MM.1S (cell line): Measurements from ENCODE around the gene RARRES2.
A peak's percentile ranks its signal among the peaks of the same experiment; 100 is the strongest.

ENCODE experiments used
- DNase-seq: peaks from one replicate; pipeline ENCODE4 v3.0.0-alpha.2; 2015
- H2AFZ ChIP-seq: fragments of 300-600 bp; sonication (generic); 2 replicates; pipeline ENCODE4 v1.6.0; 2016; ENCODE audit warnings: antibody characterized with exemption, low read length
- H3F3A ChIP-seq: fragments of 300-600 bp; sonication (generic); 2 replicates; pipeline ENCODE4 v1.6.1; 2016; ENCODE audit warnings: mild to moderate bottlenecking, antibody characterized with exemption, low read length, moderate library complexity, mixed read lengths; ENCODE audit not compliant: insufficient read depth
- H3K27ac ChIP-seq: fragments of 300-600 bp; sonication (generic); 2 replicates; pipeline ENCODE4 v1.5.1; 2016; ENCODE audit warnings: mild to moderate bottlenecking, low read length
- H3K27me3 ChIP-seq: fragments of 300-600 bp; sonication (generic); replicated peaks from 2 replicates; pipeline ENCODE4 v1.6.0; 2016; ENCODE audit warnings: low read length; ENCODE audit not compliant: insufficient read depth
- H3K36me3 ChIP-seq: fragments of 300-600 bp; sonication (generic); replicated peaks from 2 replicates; pipeline ENCODE4 v1.6.1; 2016; ENCODE audit warnings: mild to moderate bottlenecking, low read length, mixed read lengths; ENCODE audit not compliant: insufficient read depth
- H3K4me1 ChIP-seq: fragments of 300-600 bp; sonication (generic); 2 replicates; pipeline ENCODE4 v1.6.1; 2016; ENCODE audit warnings: low read length, mixed read lengths
- H3K4me2 ChIP-seq: fragments of 300-600 bp; sonication (generic); 2 replicates; pipeline ENCODE4 v1.6.0; 2016; ENCODE audit warnings: low read depth, low read length
- H3K4me3 ChIP-seq: fragments of 300-600 bp; sonication (generic); 2 replicates; pipeline ENCODE4 v1.5.1; 2016; ENCODE audit warnings: low read length, mixed read lengths
- H3K79me2 ChIP-seq: fragments of 300-600 bp; sonication (generic); 2 replicates; pipeline ENCODE4 v1.6.1; 2016; ENCODE audit warnings: mixed run types, low read length, mixed read lengths
- H3K9ac ChIP-seq: fragments of 300-600 bp; sonication (generic); 2 replicates; pipeline ENCODE4 v1.6.1; 2016; ENCODE audit warnings: low read length, mixed read lengths
- H3K9me2 ChIP-seq: fragments of 300-600 bp; sonication (generic); replicated peaks from 2 replicates; pipeline ENCODE4 v1.6.1; 2016; ENCODE audit warnings: mild to moderate bottlenecking, low read length, mixed read lengths; ENCODE audit not compliant: insufficient read depth
- H3K9me3 ChIP-seq: fragments of 300-600 bp; sonication (generic); replicated peaks from 2 replicates; pipeline ENCODE4 v1.6.1; 2016; ENCODE audit warnings: mild to moderate bottlenecking, low read length, mixed read lengths; ENCODE audit not compliant: insufficient read depth
- H4K20me1 ChIP-seq: fragments of 300-600 bp; sonication (generic); 2 replicates; pipeline ENCODE4 v1.6.1; 2016; ENCODE audit warnings: mild to moderate bottlenecking, low read length, moderate library complexity, mixed read lengths; ENCODE audit not compliant: insufficient read depth
- EZH2 ChIP-seq: fragments of 300-600 bp; sonication (generic); optimal IDR thresholded peaks from 2 replicates; pipeline ENCODE3; 2017; ENCODE audit warnings: low read depth, mild to moderate bottlenecking, antibody characterized with exemption, low read length, mixed read lengths
- EZH2phosphoT487 ChIP-seq: fragments of 300-600 bp; sonication (generic); IDR thresholded peaks from 2 replicates; pipeline ENCODE4 v1.6.1; 2018; ENCODE audit warnings: antibody characterized with exemption, low read length
- TF ChIP-seq, protein P1 (sequence below): fragments of 300-600 bp; sonication (generic); IDR thresholded peaks from 2 replicates; pipeline ENCODE4 v1.5.1; 2016; ENCODE audit warnings: antibody characterized with exemption, low read length, mixed read lengths

RARRES2 gene

DNA sequence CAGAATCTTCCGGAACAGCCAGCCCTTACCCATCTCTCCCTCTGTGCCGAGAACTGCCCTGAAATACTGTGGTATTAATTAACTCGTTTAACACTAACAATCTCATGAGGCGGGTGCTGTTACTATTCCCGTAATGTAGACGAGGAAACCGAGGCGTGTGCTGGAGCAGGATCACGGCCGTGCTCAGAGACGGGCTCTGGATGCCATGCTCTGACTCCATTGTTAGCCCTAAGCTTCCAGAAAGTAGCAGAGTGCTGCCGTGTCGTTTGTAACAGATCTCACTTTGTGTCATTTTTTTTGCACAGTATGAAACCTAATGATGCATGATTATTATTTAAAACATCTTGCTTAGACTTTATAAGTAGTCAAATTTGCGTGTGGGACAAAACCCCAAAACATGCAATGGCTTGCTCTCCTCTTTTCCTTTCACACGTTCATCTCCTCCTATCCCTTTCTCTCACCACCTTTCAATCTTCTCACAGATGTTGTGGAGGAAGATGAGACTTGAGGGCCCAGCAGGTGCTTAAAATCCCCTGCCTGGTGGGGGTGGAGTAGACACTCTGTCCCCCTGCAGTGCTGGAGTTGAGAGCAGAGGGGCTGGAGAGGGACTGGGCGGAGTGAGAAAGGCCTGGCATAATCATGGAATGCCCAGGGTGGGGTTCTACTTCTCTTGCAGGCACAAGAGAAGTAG lies 17.6 kb downstream of the RARRES2 start:
- Histone ChIP-seq H3K9ac (peak overlapping the region; percentile 88), H3K4me2 (peak overlapping the region; percentile 80), H3K27me3 (no peaks in the 10 kb centered on the region), H3K79me2 (peaks cover 43% of the 10 kb centered on the region), H3K27ac (peak overlapping the region; percentile 57; the same call in 1 of the 2 replicates), H2AFZ (peak overlapping the region; percentile 64), H3K4me3 (peak overlapping the region; percentile 78), H3K36me3 (no peaks in the 10 kb centered on the region), H3K9me3 (no peaks in the 10 kb centered on the region), H3K4me1 (peaks cover 30% of the 10 kb centered on the region), H3F3A (peaks cover 14% of the 10 kb centered on the region), H3K9me2 (no peaks in the 10 kb centered on the region), H4K20me1 (no peaks in the 10 kb centered on the region)
- TF ChIP-seq, protein P1, sequence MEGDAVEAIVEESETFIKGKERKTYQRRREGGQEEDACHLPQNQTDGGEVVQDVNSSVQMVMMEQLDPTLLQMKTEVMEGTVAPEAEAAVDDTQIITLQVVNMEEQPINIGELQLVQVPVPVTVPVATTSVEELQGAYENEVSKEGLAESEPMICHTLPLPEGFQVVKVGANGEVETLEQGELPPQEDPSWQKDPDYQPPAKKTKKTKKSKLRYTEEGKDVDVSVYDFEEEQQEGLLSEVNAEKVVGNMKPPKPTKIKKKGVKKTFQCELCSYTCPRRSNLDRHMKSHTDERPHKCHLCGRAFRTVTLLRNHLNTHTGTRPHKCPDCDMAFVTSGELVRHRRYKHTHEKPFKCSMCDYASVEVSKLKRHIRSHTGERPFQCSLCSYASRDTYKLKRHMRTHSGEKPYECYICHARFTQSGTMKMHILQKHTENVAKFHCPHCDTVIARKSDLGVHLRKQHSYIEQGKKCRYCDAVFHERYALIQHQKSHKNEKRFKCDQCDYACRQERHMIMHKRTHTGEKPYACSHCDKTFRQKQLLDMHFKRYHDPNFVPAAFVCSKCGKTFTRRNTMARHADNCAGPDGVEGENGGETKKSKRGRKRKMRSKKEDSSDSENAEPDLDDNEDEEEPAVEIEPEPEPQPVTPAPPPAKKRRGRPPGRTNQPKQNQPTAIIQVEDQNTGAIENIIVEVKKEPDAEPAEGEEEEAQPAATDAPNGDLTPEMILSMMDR = no peak
- no peak for TF ChIP-seq EZH2
- no peak for TF ChIP-seq EZH2phosphoT487
- DNase-seq = peak; percentile 14

DNA sequence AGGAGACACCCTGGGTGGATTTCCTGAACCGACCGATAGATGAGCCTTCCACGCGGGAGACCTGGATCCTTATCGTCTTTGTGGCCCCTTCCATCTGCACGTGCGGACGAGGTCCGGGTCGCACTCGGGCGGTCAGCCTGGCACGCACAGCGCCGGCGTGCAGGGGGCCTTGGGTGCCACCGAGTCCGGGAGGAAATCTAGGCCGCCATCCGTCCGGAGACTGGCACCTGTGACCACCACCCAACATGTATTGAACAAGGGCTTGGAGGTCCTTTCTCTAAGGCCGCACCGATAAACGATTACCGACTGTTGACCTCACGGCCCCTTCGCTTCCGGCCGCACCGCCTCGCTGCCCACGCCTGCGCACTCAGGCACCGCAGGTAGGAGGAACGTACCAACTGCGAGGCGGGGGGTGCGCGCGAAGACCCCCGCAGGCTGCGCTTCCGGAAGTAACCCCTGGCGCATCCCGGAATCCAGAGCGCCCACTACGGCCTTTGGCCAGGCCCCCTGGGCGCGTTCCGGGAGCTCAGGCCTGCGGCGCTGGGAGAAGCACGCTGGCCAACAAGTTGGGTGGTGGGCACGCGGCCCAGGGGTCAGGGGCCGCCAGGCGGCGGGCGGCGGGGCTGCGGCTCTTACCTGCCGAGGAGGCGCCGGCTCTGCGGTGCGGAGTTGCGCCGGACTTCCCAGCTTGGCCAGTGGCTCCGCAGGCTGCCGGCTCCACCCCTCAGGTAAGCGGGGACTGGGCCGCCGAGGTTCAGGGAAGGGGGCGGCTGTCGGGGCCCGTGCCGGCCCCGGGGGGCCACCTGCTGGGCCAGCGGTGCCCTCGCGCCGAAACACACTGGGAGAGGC lies 18.4 kb downstream of the RARRES2 start, which contains the start of the genes ACTR3C and LRRC61:
TSS of gene ACTR3C (minus strand) at position 713 of the 849 bp plus-strand sequence. CDS start 28,249 bp downstream, outside the sequence.
TSS of gene LRRC61 (plus strand) at position 523 of the 849 bp plus-strand sequence. CDS start 13,507 bp downstream, outside the sequence.
- no peaks in the 10 kb centered on the region for H3K9me2 ChIP-seq
- H3K9ac ChIP-seq = peak within 1 kb of the TSS; percentile 88
- H3K4me1 ChIP-seq = peaks cover 30% of the 10 kb centered on the region
- H3K9me3 ChIP-seq = no peaks in the 10 kb centered on the region
- DNase-seq = peak; percentile 86
- no peaks in the 10 kb centered on the region for H4K20me1 ChIP-seq
- peak within 1 kb of the TSS; percentile 64 for H2AFZ ChIP-seq
- no peaks in the 10 kb centered on the region for H3K36me3 ChIP-seq
- peak within 1 kb of the TSS; percentile 80 for H3K4me2 ChIP-seq
- H3K79me2 ChIP-seq = peaks cover 43% of the 10 kb centered on the region
- H3K27ac ChIP-seq = peak within 1 kb of the TSS; percentile 57; the same call in 1 of the 2 replicates
- H3K27me3 ChIP-seq = no peaks in the 10 kb centered on the region
- H3K4me3 ChIP-seq = peak within 1 kb of the TSS; percentile 78
- no peak for TF ChIP-seq EZH2phosphoT487
- TF ChIP-seq, protein P1 = peak; percentile 46
- TF ChIP-seq EZH2 = no peak
- peaks cover 14% of the 10 kb centered on the region for H3F3A ChIP-seq

DNA sequence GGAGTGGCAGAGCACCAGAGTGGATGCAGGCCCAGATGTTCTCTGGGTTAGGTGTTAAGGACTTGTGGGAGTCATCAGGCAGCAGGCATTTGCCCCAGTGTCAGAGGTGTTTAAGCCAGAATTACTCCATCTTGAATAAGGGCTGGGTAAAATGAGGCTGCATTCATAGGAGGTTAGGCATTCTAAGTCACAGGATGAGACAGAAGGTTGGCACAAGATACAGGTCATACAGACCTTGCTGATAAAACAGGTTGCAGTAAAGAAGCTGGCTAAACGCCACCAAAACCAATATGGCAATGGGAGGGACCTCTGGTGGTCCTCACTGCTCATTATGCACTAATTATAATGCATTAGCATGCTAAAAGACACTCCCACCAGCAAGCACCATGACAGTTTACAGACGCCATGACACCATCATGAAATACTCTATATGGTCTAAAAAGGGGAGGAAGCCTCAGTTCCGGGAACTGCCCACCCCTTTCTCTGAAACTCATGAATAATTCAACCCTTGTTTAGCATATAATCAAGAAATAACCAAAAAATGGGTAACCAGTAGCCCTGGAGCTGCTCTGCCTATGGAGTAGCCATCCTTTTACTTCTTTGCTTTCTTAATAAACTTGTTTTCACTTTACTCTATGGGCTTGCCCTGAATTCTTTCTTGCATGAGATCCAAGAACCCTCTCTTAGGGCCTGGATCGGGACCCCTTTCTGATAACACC lies 19.2 kb downstream of the RARRES2 start:
- peak overlapping the region; percentile 78 for H3K4me3 ChIP-seq
- H3K27ac ChIP-seq = peak overlapping the region; percentile 57; the same call in 1 of the 2 replicates
- TF ChIP-seq EZH2 = no peak
- no peak for TF ChIP-seq EZH2phosphoT487
- TF ChIP-seq, protein P1 = no peak
- no peaks in the 10 kb centered on the region for H3K9me3 ChIP-seq
- H3K79me2 ChIP-seq = peaks cover 43% of the 10 kb centered on the region
- H2AFZ ChIP-seq = peak overlapping the region; percentile 64
- H4K20me1 ChIP-seq = no peaks in the 10 kb centered on the region
- H3K9ac ChIP-seq = peak overlapping the region; percentile 88
- H3K27me3 ChIP-seq = no peaks in the 10 kb centered on the region
- peak; percentile 40 for DNase-seq
- peaks cover 30% of the 10 kb centered on the region for H3K4me1 ChIP-seq
- no peaks in the 10 kb centered on the region for H3K36me3 ChIP-seq
- peaks cover 14% of the 10 kb centered on the region for H3F3A ChIP-seq
- no peaks in the 10 kb centered on the region for H3K9me2 ChIP-seq
- peak overlapping the region; percentile 80 for H3K4me2 ChIP-seq
